K562 (cell line): ENCODE measurements around the gene DHX58. TPM values are rescaled to one million over a fixed set of nuclear protein-coding genes. Genes with fewer than 3 reads are reported as not detected.

Source experiments
- ATAC-seq: fragments of 200-7000 bp; cut with Tn5 transposase; 3 replicates; pipeline ENCODE4 v1.9.1; 2020; ENCODE audit warnings: moderate library complexity
- BruUV-seq: library from RNA; stranded (reverse); fragments of 400-500 nt; replicated peaks from 2 replicates; lab custom pipeline; 2021; lab: Mats Ljungman, UMichigan
- CTCF ChIA-PET: fragments of 300-600 bp; formaldehyde crosslinking; extraction: SDS; loops from one replicate; lab custom pipeline; 2021; ENCODE audit warnings: low intra/inter-chr PET ratio; lab: Yijun Ruan, JAX
- POLR2A ChIA-PET: fragments of 300-600, 350-650 bp; sonication (Branson Sonifier 250); formaldehyde crosslinking; extraction: SDS; loops from one replicate; lab custom pipeline; 2021; ENCODE audit warnings: antibody characterized with exemption, inconsistent platforms; lab: Yijun Ruan, JAX
- DNase-seq, 4 experiments: peaks; one replicate each; pipeline versions ENCODE4 v3.0.0 to v3.0.0-alpha.2; 2011 to 2018; ENCODE audit warnings: low spot score in 3 of 4, mixed read lengths in 3 of 4; ENCODE audit errors: extremely low read depth in 1 of 4
- FAIRE-seq: peaks from 2 replicates; lab custom pipeline; 2011; peaks lifted over from hg19 to GRCh38; lab: Jason Lieb, UNC
- H2AFZ ChIP-seq: 2 replicates; pipeline ENCODE4 v1.6.0; 2011; ENCODE audit warnings: low read depth, low read length, control low read depth, inconsistent platforms
- H3K27ac ChIP-seq: fragments of 200-600 bp; 3 replicates; pipeline ENCODE4 v1.8.0; 2011; ENCODE audit warnings: low read depth, mild to moderate bottlenecking, control low read depth, inconsistent platforms, low read length, moderate library complexity, mixed read lengths; ENCODE audit errors: extremely low read depth
- H3K27me3 ChIP-seq, 2 experiments: fragments of 300-600 bp in 1 of 2; 2 replicates in 1 of 2; 3 replicates in 1 of 2; pipeline versions ENCODE4 v1.6.0 to v1.8.0; 2011; ENCODE audit warnings: inconsistent platforms in 2 of 2, low read length in 2 of 2, mild to moderate bottlenecking in 1 of 2, mixed read lengths in 1 of 2, moderate library complexity in 1 of 2; ENCODE audit not compliant: control insufficient read depth in 2 of 2, insufficient read depth in 2 of 2
- H3K36me3 ChIP-seq: fragments of 300-600 bp; 3 replicates; pipeline ENCODE4 v1.8.0; 2011; ENCODE audit warnings: mild to moderate bottlenecking, low read length, inconsistent platforms; ENCODE audit not compliant: control insufficient read depth, insufficient read depth
- H3K4me1 ChIP-seq, 2 experiments: fragments of 200-600 bp in 1 of 2; replicated peaks in 1 of 2; 2 replicates in 1 of 2; 3 replicates in 1 of 2; pipeline versions ENCODE4 v1.5.1 to v1.8.0; 2011; ENCODE audit warnings: inconsistent platforms in 2 of 2, low read length in 2 of 2, mild to moderate bottlenecking in 1 of 2, mixed read lengths in 1 of 2, moderate library complexity in 1 of 2; ENCODE audit not compliant: control insufficient read depth in 2 of 2, insufficient read depth in 2 of 2
- H3K4me2 ChIP-seq: 2 replicates; pipeline ENCODE4 v1.6.1; 2011; ENCODE audit warnings: low read length, control low read depth, inconsistent platforms, mixed read lengths; ENCODE audit not compliant: insufficient read depth
- H3K4me3 ChIP-seq: fragments of 200-600 bp; sonication (generic), shearing (Covaris generic); 2 replicates; pipeline ENCODE4 v1.5.1; 2016; ENCODE audit warnings: control low read depth, inconsistent platforms
- H3K79me2 ChIP-seq: fragments of 200-600 bp; 3 replicates; pipeline ENCODE4 v1.8.0; 2011; ENCODE audit warnings: low read length, inconsistent platforms; ENCODE audit not compliant: control insufficient read depth, insufficient read depth
- H3K9ac ChIP-seq, 2 experiments: 2 replicates each; pipeline versions ENCODE4 v1.6.0 to v1.6.1; 2011; ENCODE audit warnings: low read depth in 2 of 2, low read length in 2 of 2, control low read depth in 1 of 2, inconsistent platforms in 1 of 2, mild to moderate bottlenecking in 1 of 2, mixed read lengths in 1 of 2; ENCODE audit not compliant: insufficient read depth in 1 of 2
- H3K9me1 ChIP-seq: one replicate; pipeline ENCODE4 v1.6.0; 2011; ENCODE audit warnings: inconsistent platforms, mild to moderate bottlenecking, low read length, moderate library complexity; ENCODE audit not compliant: control insufficient read depth, insufficient read depth
- H3K9me3 ChIP-seq: replicated peaks from 2 replicates; pipeline ENCODE4 v1.5.1; 2011; ENCODE audit warnings: low read depth, low read length, inconsistent platforms; ENCODE audit not compliant: control insufficient read depth, insufficient read depth
- H4K20me1 ChIP-seq: replicated peaks from 2 replicates; pipeline ENCODE4 v1.6.1; 2011; ENCODE audit warnings: low read length, inconsistent platforms, mixed read lengths; ENCODE audit not compliant: control insufficient read depth, insufficient read depth
- KDM4B ChIP-seq, 2 experiments: fragments of 450-650 bp in 1 of 2; sonication (generic) in 1 of 2; IDR thresholded peaks; 2 replicates each; pipeline ENCODE4 v1.6.1; 2016 to 2017; ENCODE audit warnings: borderline replicate concordance in 2 of 2, antibody characterized with exemption in 1 of 2, low read depth in 1 of 2, mild to moderate bottlenecking in 1 of 2
- NR2C1 ChIP-seq, 2 experiments: fragments of 450-650 bp; IDR thresholded peaks; 2 replicates each; pipeline ENCODE4 v1.6.1; 2017; ENCODE audit warnings: mild to moderate bottlenecking in 2 of 2, antibody characterized with exemption in 1 of 2, inconsistent platforms in 1 of 2, missing compliant biosample characterization in 1 of 2, missing genetic modification characterization in 1 of 2
- NRF1 ChIP-seq, 2 experiments: fragments of 450-650 bp; IDR thresholded peaks in 1 of 2; conservative IDR thresholded peaks in 1 of 2; 2 replicates each; pipeline ENCODE4 v1.6.1; 2014; ENCODE audit warnings: mild to moderate bottlenecking in 2 of 2
- ZFP1 ChIP-seq: fragments of 450-650 bp; formaldehyde crosslinking; IDR thresholded peaks from 2 replicates; pipeline ENCODE4 v1.4.0; 2020; ENCODE audit warnings: mild to moderate bottlenecking, mixed read lengths
- ZNF431 ChIP-seq: sonication (generic); formaldehyde crosslinking; IDR thresholded peaks from 2 replicates; pipeline ENCODE4 v1.8.0; 2022; ENCODE audit warnings: mild to moderate bottlenecking, missing genetic modification reagents
- WGBS: fragments of 100-300 bp; shearing (Covaris generic); methylation state at CpG from one replicate; pipeline ENCODE4 v1.1.6; 2016; ENCODE audit warnings: low coverage, mixed read lengths; ENCODE audit not compliant: insufficient coverage; ENCODE audit errors: missing lambda C conversion rate; 5-methylcytosine and 5-hydroxymethylcytosine counted together
- in situ Hi-C: fragments of 300-500 bp; cut with MboI; formaldehyde crosslinking; loops from 4 replicates; pipeline ENCODE4 v1.15.0; 2018; ENCODE audit warnings: inconsistent platforms, mixed read lengths
- intact Hi-C: fragments of 100-400 bp; cut with micrococcal nuclease; formaldehyde crosslinking; loops from 2 replicates; pipeline ENCODE4 v1.14.2; 2022
- polyA plus RNA-seq, 8 experiments: library from polyadenylated mRNA; depleted of rRNA in 4 of 8; stranded (reverse) in 5 of 8; unstranded in 3 of 8; fragments of >200 nt; fragmentation: Nextera tagmentation in 2 of 8; fragmentation: Illumina TruSeq in 1 of 8; extraction: Ambion mirVana in 2 of 8; extraction: Trizol in 1 of 8; gene quantifications; 2 replicates each; pipeline versions ENCODE4 v1.2.1 to v1.2.3, GENCODE V29; 2011 to 2014; ENCODE audit warnings: inconsistent platforms in 1 of 8, missing spikeins in 1 of 8
- total RNA-seq, 7 experiments: library from RNA; depleted of rRNA in 6 of 7; stranded (reverse); fragments of >200 nt in 6 of 7; fragmentation: Illumina TruSeq in 2 of 7; extraction: Trizol in 2 of 7; gene quantifications; 2 replicates each; pipeline versions ENCODE4 v1.2.1 to v1.2.3, GENCODE V29; 2011 to 2021; ENCODE audit warnings: low replicate concordance in 1 of 7
- TF ChIP-seq, protein P1 (sequence below): fragments of 250-450 bp; sonication (Bioruptor Pico); IDR thresholded peaks from 2 replicates; pipeline ENCODE4 v1.5.0; 2022; ENCODE audit warnings: mild to moderate bottlenecking
- TF ChIP-seq, protein P2 (sequence below): fragments of 450-650 bp; IDR thresholded peaks from 2 replicates; pipeline ENCODE4 v1.6.1; 2018; ENCODE audit warnings: mild to moderate bottlenecking, low read depth; ENCODE audit not compliant: partially characterized antibody
- TF ChIP-seq, protein P3 (sequence below): IDR thresholded peaks from 2 replicates; pipeline ENCODE4 v1.6.1; 2016; ENCODE audit warnings: missing genetic modification characterization, missing compliant biosample characterization
- TF ChIP-seq, protein P4 (sequence below): sonication (generic); formaldehyde crosslinking; IDR thresholded peaks from 2 replicates; pipeline ENCODE4 v1.8.0; 2022; ENCODE audit warnings: mild to moderate bottlenecking, missing genetic modification reagents
- TF ChIP-seq, protein P5 (sequence below): sonication (generic); formaldehyde crosslinking; IDR thresholded peaks from 2 replicates; pipeline ENCODE4 v1.8.1; 2022; ENCODE audit warnings: missing genetic modification reagents

DHX58 gene
- total and polyA plus RNA-seq, 9 of the 15 experiments (the other 6 are each of a cell fraction or from before 2014, with no cell fraction given) = 0.15 to 3.0 (median 1.4) TPM

GRCh38 chr17:42077755-42078154 lies 34.8 kb downstream of the DHX58 start:
- Histone ChIP-seq H4K20me1 (peaks cover 4% of the 10 kb centered on the region; the same call in 1 of the 2 replicates), H3K27me3 (peaks cover 1 to 13% of the 10 kb centered on the region in 2 experiments; a peak in 3 of 5 replicates), H3K9me1 (no peaks in the 10 kb centered on the region), H3K9ac (no peak overlapping the region; a peak in 1 of 4 replicates), H3K79me2 (no peaks in the 10 kb centered on the region), H2AFZ (no peak overlapping the region), H3K27ac (no peak overlapping the region), H3K4me1 (peaks cover 15% of the 10 kb centered on the region in 2 experiments), H3K4me2 (no peak overlapping the region), H3K9me3 (no peaks in the 10 kb centered on the region), H3K4me3 (no peak overlapping the region), H3K36me3 (no peaks in the 10 kb centered on the region)
- WGBS = 78% methylated on average over 5 of the region's 5 CpGs
- POLR2A ChIA-PET = no interaction called here
- ATAC-seq = no peak
- BruUV-seq = no TSS peak
- in situ Hi-C loops (no loop called here), intact Hi-C loops (no loop called here)
- no peak for DNase-seq
- FAIRE-seq = no peak
- CTCF ChIA-PET = interaction anchor here (1.4 kb wide), 1 partner anchor 23 kb away, joined by 4 read pairs; no protein-coding TSS in a partner anchor
- TF ChIP-seq, protein P1, sequence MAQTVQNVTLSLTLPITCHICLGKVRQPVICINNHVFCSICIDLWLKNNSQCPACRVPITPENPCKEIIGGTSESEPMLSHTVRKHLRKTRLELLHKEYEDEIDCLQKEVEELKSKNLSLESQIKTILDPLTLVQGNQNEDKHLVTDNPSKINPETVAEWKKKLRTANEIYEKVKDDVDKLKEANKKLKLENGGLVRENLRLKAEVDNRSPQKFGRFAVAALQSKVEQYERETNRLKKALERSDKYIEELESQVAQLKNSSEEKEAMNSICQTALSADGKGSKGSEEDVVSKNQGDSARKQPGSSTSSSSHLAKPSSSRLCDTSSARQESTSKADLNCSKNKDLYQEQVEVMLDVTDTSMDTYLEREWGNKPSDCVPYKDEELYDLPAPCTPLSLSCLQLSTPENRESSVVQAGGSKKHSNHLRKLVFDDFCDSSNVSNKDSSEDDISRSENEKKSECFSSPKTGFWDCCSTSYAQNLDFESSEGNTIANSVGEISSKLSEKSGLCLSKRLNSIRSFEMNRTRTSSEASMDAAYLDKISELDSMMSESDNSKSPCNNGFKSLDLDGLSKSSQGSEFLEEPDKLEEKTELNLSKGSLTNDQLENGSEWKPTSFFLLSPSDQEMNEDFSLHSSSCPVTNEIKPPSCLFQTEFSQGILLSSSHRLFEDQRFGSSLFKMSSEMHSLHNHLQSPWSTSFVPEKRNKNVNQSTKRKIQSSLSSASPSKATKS (CRISPR knock-in tag) = no peak
- TF ChIP-seq NRF1 (conservative IDR thresholded peaks at IDR 0.05 in 1 of 2, IDR thresholded peaks at IDR 0.05 in 1 of 2) (no peak), KDM4B (IDR thresholded peaks at IDR 0.05; ENCODE audit: borderline replicate concordance in 2 of 2, low read depth in 1 of 2) (no peak), ZNF431 (CRISPR knock-in tag) (no peak), ZFP1 (CRISPR knock-in tag) (no peak), NR2C1 (IDR thresholded peaks at IDR 0.05) (no peak), NR2C1 (tag; IDR thresholded peaks at IDR 0.05) (no peak)
- TF ChIP-seq, protein P2, sequence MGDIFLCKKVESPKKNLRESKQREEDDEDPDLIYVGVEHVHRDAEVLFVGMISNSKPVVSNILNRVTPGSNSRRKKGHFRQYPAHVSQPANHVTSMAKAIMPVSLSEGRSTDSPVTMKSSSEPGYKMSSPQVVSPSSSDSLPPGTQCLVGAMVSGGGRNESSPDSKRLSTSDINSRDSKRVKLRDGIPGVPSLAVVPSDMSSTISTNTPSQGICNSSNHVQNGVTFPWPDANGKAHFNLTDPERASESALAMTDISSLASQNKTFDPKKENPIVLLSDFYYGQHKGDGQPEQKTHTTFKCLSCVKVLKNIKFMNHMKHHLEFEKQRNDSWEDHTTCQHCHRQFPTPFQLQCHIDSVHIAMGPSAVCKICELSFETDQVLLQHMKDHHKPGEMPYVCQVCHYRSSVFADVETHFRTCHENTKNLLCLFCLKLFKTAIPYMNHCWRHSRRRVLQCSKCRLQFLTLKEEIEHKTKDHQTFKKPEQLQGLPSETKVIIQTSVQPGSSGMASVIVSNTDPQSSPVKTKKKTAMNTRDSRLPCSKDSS = no peak
- TF ChIP-seq, protein P3, sequence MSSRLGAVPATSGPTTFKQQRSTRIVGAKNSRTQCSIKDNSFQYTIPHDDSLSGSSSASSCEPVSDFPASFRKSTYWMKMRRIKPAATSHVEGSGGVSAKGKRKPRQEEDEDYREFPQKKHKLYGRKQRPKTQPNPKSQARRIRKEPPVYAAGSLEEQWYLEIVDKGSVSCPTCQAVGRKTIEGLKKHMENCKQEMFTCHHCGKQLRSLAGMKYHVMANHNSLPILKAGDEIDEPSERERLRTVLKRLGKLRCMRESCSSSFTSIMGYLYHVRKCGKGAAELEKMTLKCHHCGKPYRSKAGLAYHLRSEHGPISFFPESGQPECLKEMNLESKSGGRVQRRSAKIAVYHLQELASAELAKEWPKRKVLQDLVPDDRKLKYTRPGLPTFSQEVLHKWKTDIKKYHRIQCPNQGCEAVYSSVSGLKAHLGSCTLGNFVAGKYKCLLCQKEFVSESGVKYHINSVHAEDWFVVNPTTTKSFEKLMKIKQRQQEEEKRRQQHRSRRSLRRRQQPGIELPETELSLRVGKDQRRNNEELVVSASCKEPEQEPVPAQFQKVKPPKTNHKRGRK (tag) = no peak
- TF ChIP-seq, protein P4, sequence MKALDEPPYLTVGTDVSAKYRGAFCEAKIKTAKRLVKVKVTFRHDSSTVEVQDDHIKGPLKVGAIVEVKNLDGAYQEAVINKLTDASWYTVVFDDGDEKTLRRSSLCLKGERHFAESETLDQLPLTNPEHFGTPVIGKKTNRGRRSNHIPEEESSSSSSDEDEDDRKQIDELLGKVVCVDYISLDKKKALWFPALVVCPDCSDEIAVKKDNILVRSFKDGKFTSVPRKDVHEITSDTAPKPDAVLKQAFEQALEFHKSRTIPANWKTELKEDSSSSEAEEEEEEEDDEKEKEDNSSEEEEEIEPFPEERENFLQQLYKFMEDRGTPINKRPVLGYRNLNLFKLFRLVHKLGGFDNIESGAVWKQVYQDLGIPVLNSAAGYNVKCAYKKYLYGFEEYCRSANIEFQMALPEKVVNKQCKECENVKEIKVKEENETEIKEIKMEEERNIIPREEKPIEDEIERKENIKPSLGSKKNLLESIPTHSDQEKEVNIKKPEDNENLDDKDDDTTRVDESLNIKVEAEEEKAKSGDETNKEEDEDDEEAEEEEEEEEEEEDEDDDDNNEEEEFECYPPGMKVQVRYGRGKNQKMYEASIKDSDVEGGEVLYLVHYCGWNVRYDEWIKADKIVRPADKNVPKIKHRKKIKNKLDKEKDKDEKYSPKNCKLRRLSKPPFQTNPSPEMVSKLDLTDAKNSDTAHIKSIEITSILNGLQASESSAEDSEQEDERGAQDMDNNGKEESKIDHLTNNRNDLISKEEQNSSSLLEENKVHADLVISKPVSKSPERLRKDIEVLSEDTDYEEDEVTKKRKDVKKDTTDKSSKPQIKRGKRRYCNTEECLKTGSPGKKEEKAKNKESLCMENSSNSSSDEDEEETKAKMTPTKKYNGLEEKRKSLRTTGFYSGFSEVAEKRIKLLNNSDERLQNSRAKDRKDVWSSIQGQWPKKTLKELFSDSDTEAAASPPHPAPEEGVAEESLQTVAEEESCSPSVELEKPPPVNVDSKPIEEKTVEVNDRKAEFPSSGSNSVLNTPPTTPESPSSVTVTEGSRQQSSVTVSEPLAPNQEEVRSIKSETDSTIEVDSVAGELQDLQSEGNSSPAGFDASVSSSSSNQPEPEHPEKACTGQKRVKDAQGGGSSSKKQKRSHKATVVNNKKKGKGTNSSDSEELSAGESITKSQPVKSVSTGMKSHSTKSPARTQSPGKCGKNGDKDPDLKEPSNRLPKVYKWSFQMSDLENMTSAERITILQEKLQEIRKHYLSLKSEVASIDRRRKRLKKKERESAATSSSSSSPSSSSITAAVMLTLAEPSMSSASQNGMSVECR (CRISPR knock-in tag) = no peak
- TF ChIP-seq, protein P5, sequence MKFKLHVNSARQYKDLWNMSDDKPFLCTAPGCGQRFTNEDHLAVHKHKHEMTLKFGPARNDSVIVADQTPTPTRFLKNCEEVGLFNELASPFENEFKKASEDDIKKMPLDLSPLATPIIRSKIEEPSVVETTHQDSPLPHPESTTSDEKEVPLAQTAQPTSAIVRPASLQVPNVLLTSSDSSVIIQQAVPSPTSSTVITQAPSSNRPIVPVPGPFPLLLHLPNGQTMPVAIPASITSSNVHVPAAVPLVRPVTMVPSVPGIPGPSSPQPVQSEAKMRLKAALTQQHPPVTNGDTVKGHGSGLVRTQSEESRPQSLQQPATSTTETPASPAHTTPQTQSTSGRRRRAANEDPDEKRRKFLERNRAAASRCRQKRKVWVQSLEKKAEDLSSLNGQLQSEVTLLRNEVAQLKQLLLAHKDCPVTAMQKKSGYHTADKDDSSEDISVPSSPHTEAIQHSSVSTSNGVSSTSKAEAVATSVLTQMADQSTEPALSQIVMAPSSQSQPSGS (CRISPR knock-in tag) = no peak
